ENCODE results near the gene IFNB1.

The IFNB1 gene

DNA sequence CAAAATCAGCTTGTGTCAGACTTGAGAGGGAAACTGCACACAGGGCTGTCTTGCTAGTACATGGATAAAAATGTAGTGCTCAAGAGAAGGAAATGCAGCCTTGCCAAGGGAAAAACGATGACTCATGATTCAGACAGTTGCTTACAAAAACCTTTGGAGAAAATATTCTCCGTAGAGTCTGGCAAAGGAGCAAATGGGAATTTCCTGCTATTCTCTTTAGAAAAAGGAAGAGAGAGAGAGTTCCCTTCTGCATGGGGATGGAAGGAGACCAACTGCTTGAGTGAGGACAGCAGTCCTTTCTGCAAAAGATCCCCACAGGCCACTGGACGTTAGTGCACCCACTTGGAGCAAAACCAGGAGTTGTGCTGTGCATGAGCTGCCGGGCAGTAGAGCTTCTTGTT lies 7.6 kb downstream of the IFNB1 start:
- DNase-seq (ENCODE audit: low spot score), result peak; percentile 86

DNA sequence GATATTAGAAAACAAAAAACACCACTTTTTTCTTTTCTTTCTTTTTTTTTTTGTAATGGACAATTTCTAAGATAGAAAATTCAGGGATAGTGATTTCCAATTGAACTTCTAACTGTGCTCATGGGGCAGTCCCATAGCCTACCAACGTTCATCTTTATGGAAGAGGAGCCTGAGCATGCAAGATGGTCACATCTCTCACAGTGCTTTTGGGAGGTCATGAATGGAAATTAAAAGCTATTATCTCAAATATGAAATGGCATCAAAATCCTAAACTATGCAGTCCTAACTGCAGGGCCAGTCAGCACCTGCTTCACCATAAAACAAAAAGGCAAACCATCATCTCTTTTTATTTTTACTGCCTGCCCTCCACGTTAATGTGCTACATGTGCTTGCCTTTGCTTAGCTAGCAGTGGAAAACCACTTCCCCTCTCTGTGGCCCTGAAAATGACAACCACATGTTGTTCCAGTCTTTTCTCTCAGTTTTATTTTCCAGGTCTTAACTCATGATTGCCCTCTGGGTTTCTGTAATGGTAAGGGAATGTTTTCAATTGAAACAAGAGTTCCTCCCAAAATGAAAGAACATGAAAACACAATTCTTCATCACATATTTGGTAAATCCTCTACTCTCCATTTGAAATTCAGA lies 16.7 kb downstream of the IFNB1 start:
- peak; percentile 55 for DNase-seq (ENCODE audit: low spot score)

DNA sequence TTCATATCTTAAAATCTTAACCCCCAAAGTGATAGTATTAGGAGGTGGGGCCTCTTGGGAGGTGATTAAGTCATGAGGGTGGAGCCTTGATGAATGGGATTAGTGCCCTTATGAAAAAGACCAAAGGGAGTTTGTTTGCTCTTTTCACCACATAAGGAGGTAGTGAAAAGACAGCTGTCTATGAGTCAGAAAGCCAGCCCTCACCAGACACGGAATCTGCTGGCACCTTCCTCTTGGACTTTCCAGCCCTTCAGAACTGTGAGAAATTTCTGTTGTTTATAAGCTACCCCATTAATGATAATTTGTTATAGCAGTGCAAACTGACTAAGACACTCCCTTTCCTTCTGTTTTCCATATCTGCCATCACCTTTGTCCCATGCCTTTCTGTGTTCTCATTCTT lies 20.8 kb downstream of the IFNB1 start:
- DNase-seq (ENCODE audit: low spot score), result no peak

DNA sequence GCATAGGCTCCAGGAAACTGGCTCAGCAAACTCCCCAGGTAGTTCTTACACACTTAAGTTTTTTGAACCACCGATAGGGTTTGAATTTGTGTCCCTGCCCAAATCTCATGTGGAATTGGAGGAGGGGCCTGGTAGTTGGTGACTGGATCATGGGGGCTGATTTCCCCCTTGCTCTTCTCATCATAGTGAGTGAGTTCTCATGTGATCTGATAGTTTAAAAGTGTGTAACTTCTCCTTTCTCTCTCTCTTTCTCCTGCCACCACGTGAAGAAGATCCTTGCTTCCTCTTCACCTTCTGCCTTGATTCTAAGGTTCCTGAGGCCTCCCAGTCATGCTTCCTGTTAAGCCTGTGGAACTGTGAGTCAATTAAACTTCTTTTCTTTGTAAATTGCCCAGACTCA lies 23.9 kb downstream of the IFNB1 start:
- DNase-seq (ENCODE audit: low spot score), result no peak

DNA sequence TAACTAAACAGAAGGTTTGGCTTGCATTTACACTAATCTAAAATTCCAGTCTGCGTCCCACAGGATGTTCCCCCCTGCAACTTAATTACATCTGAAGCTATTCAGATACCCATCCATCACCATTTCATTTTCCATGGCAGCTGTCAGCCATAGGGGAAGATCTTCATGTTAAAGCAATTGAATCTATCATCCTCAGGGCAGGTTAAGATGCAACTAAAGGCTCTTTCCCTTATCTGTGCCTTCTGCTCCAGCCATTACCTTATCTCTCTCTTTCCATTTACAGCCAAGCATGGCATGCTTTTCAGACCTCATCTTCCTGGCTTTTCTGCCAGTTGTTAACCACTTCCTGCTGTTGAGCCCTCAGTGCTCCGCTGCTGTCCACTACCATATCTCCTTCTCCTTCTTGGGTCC lies 30.5 kb downstream of the IFNB1 start:
- no peak for DNase-seq (ENCODE audit: low spot score)

DNA sequence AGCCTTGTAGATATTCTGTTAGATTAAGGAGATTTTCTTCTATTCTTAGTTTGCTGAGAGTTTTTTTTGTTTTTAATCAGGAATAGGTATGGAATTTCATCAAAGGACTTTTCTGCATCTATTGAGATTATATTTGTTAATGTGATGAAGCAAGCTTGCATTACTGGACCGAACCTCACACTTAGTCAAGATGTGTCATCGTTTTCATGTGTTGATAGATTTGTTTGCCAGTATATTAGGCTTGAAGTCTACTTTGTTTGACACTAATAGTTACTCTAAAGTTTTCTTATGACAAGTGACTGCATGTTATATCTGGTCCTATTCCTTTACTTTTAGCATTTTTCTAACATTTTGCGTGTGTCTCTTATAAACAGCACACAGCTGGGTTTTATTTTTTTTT lies 33.9 kb downstream of the IFNB1 start:
- DNase-seq (ENCODE audit: low spot score), result no peak

DNA sequence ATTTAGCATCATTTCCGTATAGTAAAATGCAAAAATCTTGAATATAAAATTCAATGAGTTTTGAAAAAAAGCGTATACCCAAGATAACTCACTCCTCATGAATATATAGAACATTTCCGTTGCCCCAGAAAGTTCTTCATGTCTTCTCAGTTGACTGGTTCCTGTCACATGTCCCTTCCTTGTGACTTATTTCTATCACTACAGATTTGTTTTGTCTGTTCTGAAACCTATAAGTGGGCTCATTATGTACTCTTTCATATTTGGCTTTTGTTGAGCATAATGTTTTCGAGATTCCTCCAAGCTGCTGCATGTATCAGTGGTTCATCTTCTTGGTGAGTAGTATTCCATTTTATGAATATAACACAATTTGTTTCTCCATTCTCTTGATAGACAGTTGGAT lies 35.3 kb downstream of the IFNB1 start:
- no peak for DNase-seq (ENCODE audit: low spot score)

DNA sequence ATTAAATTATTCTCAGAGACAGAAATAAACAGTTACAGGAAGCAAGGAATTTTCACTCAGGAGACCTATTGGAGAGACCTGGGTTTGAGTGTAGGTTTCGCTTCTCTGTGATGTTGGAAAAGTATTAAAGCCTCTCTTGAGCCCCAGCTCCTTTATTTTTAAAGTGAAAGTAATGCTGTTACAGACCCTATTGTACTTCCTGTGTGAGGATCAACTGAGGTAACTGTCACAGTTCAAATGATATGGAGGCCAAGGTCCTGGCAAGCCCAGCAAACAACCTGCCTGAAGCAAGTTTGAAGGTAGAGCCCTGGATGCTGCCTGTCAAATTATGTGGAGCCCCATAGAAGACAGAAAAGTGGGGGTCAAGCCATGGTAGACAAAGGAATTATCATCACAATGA lies 38.4 kb downstream of the IFNB1 start:
- no peak for DNase-seq (ENCODE audit: low spot score)

DNA sequence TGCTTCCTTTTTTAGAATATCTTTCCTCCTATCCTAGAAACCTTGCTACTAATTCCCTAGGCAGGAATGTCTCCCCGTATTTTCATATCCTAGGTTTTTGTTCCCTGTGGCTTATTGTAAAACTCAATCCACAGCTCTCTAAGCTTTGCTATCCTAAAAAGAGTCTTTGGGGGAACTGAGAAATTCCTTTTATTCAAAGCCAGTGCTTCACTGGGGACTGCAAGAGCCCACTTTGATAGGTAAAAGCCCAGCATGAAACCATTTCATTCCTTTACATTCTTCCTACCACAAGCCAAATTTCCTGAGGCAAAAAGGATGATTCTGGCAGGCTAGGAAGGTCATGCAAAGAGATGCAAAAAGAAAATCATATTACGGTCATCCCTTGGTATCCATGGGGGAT lies 40.5 kb downstream of the IFNB1 start:
- no peak for DNase-seq (ENCODE audit: low spot score)

DNA sequence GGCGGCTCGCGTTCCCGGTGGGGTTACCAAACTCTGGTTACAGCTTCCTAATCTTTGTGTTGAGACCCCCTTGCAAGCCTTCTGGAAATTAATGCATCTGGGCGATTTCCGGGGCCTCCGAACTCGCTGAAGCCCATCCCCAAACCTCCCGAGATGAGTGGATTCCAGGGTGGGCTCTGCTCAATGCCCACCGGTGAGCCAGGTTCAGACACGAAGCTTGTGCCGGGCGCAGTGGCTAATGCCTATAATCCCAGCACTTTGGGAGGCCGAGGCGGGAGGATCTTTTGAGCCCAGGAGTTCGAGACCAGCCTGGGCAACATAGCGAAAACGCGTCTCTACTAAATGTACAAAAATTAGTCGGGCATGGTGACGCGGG lies 45.9 kb downstream of the IFNB1 start:
- no peak for DNase-seq (ENCODE audit: low spot score)

DNA sequence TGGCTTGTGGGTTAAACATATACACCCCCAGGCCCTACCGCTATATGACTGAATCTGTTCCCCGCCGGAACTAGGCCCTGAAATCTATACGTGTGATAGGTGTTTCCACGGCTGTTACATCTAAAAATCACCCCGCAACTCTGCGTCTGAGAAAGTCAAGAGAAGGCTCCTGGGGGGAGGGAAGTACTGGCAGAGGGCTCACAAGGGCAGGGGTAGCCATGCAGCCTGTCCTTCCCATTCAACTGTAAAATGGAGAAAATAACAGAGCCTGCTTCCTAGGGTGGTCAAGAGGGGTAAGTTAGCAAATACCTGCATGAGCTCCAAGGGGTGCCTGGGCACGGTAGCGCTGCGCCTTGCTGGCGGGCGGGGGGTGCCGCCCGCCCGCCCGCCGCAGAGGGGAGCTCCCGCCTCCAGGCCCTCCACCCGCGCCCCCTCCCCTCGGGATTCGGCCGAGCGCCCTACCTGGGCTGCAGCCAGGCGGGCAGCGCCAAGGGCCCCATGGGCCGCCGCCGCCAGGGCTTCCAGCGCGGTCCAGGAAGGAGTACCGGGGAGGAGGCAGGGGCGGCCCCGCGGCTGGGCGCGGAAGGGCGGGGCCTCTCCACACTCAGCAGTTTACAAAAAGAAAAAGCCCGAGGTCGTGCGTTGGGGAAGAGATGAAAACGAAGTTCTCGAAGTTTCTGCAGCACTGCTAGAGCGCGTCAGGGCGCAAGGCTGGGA lies 46.5 kb downstream of the IFNB1 start, which contains the start of gene HACD4:
HACD4 (minus strand) TSS at position 550 of the 717 bp plus-strand sequence; CDS start at position 500, 50 bp downstream.
- DNase-seq (ENCODE audit: low spot score), result peak; percentile 89

DNA sequence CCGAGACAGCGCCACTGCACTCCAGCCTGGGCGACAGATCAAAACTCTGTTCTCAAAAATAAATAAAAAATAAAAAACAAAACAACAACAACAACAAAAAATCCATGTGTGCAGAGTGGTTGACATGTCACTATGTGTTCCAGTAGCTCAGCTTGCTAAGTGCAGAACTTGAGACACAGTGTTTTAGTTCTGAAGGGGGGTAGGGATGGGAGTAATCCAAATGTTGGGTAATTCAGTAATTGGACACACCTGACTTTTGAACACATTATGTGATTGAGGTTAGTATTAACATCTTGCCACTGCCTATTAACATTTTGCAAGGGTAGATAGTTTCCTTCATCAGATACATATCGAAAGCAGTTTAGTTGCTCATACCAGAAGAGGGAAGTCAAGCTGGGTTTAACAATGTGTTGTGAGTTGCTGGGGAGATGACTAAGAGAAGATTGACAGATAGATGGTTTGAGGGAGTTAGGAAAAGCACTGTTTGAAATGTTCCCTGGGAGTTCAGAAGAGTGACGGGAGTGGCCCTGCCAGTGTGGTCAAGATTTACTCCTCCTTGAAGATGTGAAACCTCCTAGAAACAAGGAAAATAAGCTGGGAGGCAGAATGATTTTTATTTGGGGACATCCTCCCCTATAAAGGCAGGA lies 47.2 kb downstream of the IFNB1 start:
- peak; percentile 48 for DNase-seq (ENCODE audit: low spot score)

DNA sequence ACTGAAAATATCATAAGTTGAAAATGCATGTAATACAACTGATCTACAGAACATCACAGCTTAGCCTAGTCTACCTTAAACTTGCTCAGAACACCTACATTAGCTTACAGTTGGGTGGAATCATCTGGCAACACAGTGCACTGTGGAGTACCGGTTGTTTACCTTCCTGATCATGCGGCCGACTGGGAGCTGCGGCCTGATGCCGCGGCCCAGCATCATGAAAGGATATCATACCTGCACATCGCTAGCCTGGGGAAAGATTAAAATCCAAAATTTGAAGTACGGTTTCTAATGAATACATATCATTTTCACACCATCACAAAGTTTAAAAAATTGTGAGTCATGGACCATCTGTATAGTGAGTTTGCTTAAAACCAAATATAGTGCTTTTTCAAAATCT lies 48.1 kb downstream of the IFNB1 start:
- no peak for DNase-seq (ENCODE audit: low spot score)

DNA sequence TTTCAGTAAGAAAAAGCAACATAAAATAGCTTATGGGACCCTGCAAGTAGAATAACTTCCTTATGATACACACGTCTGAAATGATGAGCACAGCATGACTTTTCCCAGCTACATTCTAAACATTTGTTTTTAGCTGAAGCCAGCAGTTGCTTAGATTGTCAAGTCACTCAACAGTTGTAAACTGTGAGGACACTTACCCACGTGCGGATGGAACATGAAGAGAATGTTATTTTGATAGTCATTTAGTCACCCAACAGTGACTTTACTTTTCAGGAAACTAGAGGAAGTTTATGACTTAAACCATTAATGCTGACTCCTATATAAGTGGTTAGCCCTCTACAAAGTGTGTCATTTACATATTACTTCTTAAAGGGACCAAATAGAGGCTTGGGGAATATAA lies 49.3 kb downstream of the IFNB1 start:
- no peak for DNase-seq (ENCODE audit: low spot score)

DNA sequence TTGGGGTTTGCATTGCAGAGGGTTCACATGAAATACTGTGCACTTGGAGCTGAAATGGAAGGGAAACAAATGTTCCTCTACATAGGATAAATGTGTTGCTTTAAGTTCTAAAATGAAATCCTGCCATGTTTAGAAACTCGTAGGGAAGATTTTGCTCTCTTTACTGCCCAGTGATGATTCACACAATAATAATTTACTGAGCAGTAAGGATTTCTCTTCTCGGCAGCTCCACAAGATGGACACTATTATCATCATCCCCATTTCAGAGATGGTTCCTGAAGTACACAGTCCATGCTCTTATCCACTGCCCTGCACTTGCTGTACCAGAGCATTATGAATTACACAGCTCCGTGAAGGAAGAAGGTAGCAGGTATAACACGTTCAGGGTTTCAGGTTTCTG lies 50.4 kb downstream of the IFNB1 start:
- peak; percentile 15 for DNase-seq (ENCODE audit: low spot score)
